ENCODE data around the gene COPS2.

DNA sequence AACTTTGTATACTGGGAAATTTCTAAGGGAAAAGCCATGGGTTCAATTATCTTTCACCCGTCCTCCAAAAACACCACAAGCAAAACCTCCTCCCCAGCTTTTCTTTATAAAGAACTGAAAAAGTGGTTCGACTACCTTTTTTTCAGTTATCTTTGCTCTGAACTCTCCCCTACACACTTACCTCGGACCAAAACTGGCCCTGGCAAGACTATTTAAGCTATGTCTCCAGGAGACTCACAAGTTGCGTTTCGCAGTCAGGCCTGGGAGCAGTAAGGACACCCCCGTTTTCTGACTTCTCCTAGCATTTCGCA, 645 bp downstream of the COPS2 start:
- no peak for TF ChIP-seq POLR2A (IDR thresholded peaks at IDR 0.05; ENCODE audit: low read depth, low read length)
- no peak for TF ChIP-seq TAF1 (IDR thresholded peaks at IDR 0.05; ENCODE audit: borderline replicate concordance, low read depth, low read length)

Measured in GM12892 (cell line).